HepG2 (cell line): Measurements from ENCODE around the gene GDPD5.

ENCODE experiments used
- CTCF ChIP-seq: sonication (generic); formaldehyde crosslinking; IDR thresholded peaks from 2 replicates; pipeline ENCODE4 v1.5.0; 2020; ENCODE audit warnings: mild to moderate bottlenecking, missing genetic modification reagents, moderate library complexity
- EHMT2 ChIP-seq: fragments of 200-600 bp; sonication (generic); IDR thresholded peaks from 2 replicates; pipeline ENCODE4 v1.7.0; 2017; ENCODE audit warnings: antibody characterized with exemption, low read depth, low read length, borderline replicate concordance
- ESRRA ChIP-seq: sonication (generic); formaldehyde crosslinking; IDR thresholded peaks from 2 replicates; pipeline ENCODE4 v1.5.1; 2020; ENCODE audit warnings: mild to moderate bottlenecking, low read depth, missing genetic modification reagents
- GATAD2A ChIP-seq: IDR thresholded peaks from 2 replicates; pipeline ENCODE4 v1.6.1; 2016
- MLXIP ChIP-seq: sonication (generic); formaldehyde crosslinking; IDR thresholded peaks from 2 replicates; pipeline ENCODE4 v1.9.0; 2021; ENCODE audit warnings: missing genetic modification reagents, borderline replicate concordance
- POLR2A ChIP-seq, 2 experiments: IDR thresholded peaks; 2 replicates each; pipeline ENCODE4 v1.6.1; 2011; ENCODE audit warnings: low read depth in 2 of 2, low read length in 2 of 2, mild to moderate bottlenecking in 1 of 2, moderate library complexity in 1 of 2; ENCODE audit not compliant: insufficient read depth in 1 of 2
- POLR2AphosphoS5 ChIP-seq: IDR thresholded peaks from 2 replicates; pipeline ENCODE4 v1.6.1; 2012; ENCODE audit warnings: low read depth, low read length
- RBAK ChIP-seq: sonication (generic); formaldehyde crosslinking; IDR thresholded peaks from 2 replicates; pipeline ENCODE4 v1.5.1; 2020; ENCODE audit warnings: mild to moderate bottlenecking, missing genetic modification reagents
- SMARCE1 ChIP-seq: fragments of 450-650 bp; IDR thresholded peaks from 2 replicates; pipeline ENCODE4 v1.6.1; 2017; ENCODE audit warnings: borderline replicate concordance
- SRF ChIP-seq: IDR thresholded peaks from 2 replicates; pipeline ENCODE4 v1.6.1; 2011; ENCODE audit warnings: mild to moderate bottlenecking, low read depth, low read length, moderate library complexity
- YY1 ChIP-seq: IDR thresholded peaks from 2 replicates; pipeline ENCODE4 v1.6.1; 2011; ENCODE audit warnings: low read length, low read depth, moderate library complexity, mild to moderate bottlenecking; ENCODE audit not compliant: insufficient read depth, insufficient replicate concordance
- ZKSCAN1 ChIP-seq: fragments of 150-350 bp; IDR thresholded peaks from 2 replicates; pipeline ENCODE4 v1.6.1; 2014; ENCODE audit warnings: low read length
- ZNF224 ChIP-seq: sonication (generic); formaldehyde crosslinking; IDR thresholded peaks from 2 replicates; pipeline ENCODE4 v1.5.0; 2020; ENCODE audit warnings: mild to moderate bottlenecking, missing genetic modification reagents

- no peak for TF ChIP-seq ZKSCAN1
- no peak for TF ChIP-seq ZNF224 (CRISPR knock-in tag)
- no peak for TF ChIP-seq SMARCE1
- no peak for TF ChIP-seq GATAD2A
- TF ChIP-seq POLR2A (IDR thresholded peaks at IDR 0.05; ENCODE audit: insufficient read depth in 1 of 2, low read depth in 2 of 2, low read length in 2 of 2) = no peak; a peak in 1 of 4 replicates
- no peak for TF ChIP-seq YY1
- no peak; the same call in 1 of the 2 replicates for TF ChIP-seq POLR2AphosphoS5
- no peak for TF ChIP-seq CTCF (CRISPR knock-in tag)
- no peak for TF ChIP-seq MLXIP (CRISPR knock-in tag)
- no peak for TF ChIP-seq EHMT2
- no peak for TF ChIP-seq RBAK (CRISPR knock-in tag)
- no peak for TF ChIP-seq SRF
- no peak for TF ChIP-seq ESRRA (CRISPR knock-in tag)
Observed at GRCh38 chr11:75524665-75525432, 892 bp downstream of the GDPD5 start.
